Motor neuron (in vitro differentiated cells): Measurements from ENCODE around the gene LIN7C. TPM values are rescaled to one million over a fixed set of nuclear protein-coding genes. Genes with fewer than 3 reads are reported as not detected.

Experiments
- ATAC-seq, 8 experiments: fragments of 200-7000 bp; cut with Tn5 transposase; replicated peaks in 6 of 8; 2 replicates each; pipeline ENCODE4 v1.8.0; 2021; ENCODE audit warnings: mild to moderate bottlenecking in 8 of 8, moderate library complexity in 8 of 8
- H3K27ac ChIP-seq, 2 donors: fragments of 250-450 bp; sonication (Bioruptor Pico); 2 replicates each; pipeline ENCODE4 v1.9.0; 2021; ENCODE audit warnings: antibody characterized with exemption in 2 of 2, mild to moderate bottlenecking in 2 of 2, moderate library complexity in 1 of 2
- H3K4me1 ChIP-seq, 2 donors: fragments of 250-450 bp; sonication (Bioruptor Pico); replicated peaks in 1 of 2; 2 replicates each; pipeline ENCODE4 v1.6.1; 2021; ENCODE audit warnings: antibody characterized with exemption in 2 of 2, mild to moderate bottlenecking in 2 of 2, moderate library complexity in 1 of 2
- H3K4me3 ChIP-seq, 5 donors: fragments of 250-450 bp; sonication (Bioruptor Pico); 2 replicates each; pipeline ENCODE4 v1.9.0; 2021; ENCODE audit warnings: antibody characterized with exemption in 5 of 5, mild to moderate bottlenecking in 5 of 5, moderate library complexity in 4 of 5
- WGBS, 10 experiments: fragments of 450-650 bp; shearing (Covaris generic); methylation state at CpG; one replicate each; pipeline ENCODE4 v1.0.0; 2022; 5-methylcytosine and 5-hydroxymethylcytosine counted together
- in situ Hi-C, 9 experiments: fragments of 400-800 bp; cut with MboI; loops; one replicate each; pipeline ENCODE4 v1.15.0; 2021; ENCODE audit warnings: low sequenced_read_pairs in 9 of 9, low pct_unique_long_range_greater_than_20kb in 2 of 9; ENCODE audit not compliant: unreplicated experiment in 9 of 9
- total RNA-seq, 8 experiments: library from RNA; unstranded; fragments of 300-600 nt; gene quantifications; 2 replicates each; pipeline versions ENCODE4 v1.2.3 to v1.2.4, GENCODE V29; 2022

Gene LIN7C, protein sequence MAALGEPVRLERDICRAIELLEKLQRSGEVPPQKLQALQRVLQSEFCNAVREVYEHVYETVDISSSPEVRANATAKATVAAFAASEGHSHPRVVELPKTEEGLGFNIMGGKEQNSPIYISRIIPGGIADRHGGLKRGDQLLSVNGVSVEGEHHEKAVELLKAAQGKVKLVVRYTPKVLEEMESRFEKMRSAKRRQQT
- 10 to 100 TPM; 51.7 to 70.9 (median 61.3) TPM for total RNA-seq

DNA sequence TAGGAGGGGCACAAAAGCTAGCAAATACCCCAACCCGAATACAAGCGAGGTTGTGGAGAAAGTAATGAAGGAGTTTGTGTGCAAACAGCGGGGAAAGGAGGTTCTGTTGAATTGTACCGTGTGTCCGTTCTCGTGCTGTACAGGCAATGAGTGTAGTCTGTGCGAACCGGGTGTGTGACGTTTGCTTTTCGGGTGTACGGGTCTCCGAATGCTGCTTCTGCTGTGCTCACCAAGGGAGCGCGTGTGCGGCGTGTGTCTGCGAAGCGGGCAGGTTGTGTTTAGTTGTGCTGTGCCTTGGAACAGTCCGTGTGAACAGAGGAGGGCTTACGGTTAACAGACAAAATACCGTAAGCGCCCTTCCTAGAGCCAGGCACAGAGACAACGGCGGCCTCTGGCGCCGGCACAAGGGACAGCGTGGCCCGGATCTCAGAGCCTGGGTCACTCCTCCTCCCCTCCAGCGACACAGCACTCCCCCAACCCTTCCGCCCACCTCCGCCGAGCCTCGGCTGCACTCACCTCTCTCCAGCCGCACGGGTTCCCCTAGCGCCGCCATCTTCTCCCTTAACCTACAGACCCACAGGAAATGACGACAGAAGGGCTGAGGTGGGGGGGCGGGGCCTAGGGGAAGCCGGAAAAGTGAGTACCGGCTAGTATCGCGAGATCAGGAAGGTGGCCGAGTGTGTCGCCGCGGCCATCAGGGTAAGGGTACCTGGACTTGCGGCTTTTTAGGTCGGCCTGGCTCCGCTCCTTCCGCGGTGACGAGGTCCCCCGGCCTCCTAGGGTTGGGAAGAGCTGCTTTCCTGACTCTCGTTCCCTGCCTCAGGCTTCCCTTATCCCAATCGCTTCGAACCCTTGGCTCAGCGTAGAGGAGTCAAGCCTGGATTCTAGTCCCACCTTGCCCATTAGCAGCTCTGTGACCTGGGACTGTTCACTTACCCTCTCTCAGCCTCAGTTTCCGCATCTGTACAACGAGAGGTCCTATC is at the start of gene LIN7C:
TSS of gene LIN7C (minus strand) at position 570 of the 983 bp plus-strand sequence. CDS start at position 553, 17 bp downstream.
- peak; percentile 94 to 97 (median 95) for ATAC-seq
- WGBS, 10 experiments = 0 to 2% (median 0%) methylated on average over 5 to 27 of the region's 60 CpGs; no CpG with 5 or more reads in 1 of the 10 experiments
- in situ Hi-C loops = no loop called here
- peak within 1 kb of the TSS; percentile 70 to 91 (median 85) for H3K4me3 ChIP-seq
- peaks cover 13 to 14% of the 10 kb centered on the region in 2 donors for H3K4me1 ChIP-seq
- peak within 1 kb of the TSS; percentile 95 to 96 for H3K27ac ChIP-seq

DNA sequence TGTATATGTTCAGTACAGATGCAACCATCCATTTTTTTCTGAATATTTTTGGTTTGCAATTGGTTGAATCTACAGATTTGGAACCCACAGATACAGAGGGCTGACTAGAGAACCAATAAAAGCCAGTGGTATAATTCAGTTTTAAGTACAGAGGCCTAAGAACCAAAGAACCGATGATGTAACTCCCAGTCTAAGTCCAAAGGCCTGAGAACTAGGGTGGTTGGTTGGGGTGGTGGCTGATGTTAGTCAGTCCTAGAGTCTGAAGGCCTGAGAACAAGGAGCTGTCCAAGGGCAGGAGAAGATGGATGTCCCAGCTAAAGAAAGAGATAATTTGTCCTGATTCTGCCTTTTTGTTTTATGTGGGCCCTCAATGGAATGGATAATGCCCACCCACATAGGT is 48.7 kb upstream of the LIN7C start:
- ATAC-seq = no peak
- Histone ChIP-seq H3K4me3 (no peak overlapping the region), H3K4me1 (no peaks in the 10 kb centered on the region), H3K27ac (no peak overlapping the region)
- WGBS, 10 experiments = 80 to 100% (median 94%) methylated on average over 1 of the region's 1 CpG; no CpG with 5 or more reads in 6 of the 10 experiments
- in situ Hi-C loops = no loop called here

DNA sequence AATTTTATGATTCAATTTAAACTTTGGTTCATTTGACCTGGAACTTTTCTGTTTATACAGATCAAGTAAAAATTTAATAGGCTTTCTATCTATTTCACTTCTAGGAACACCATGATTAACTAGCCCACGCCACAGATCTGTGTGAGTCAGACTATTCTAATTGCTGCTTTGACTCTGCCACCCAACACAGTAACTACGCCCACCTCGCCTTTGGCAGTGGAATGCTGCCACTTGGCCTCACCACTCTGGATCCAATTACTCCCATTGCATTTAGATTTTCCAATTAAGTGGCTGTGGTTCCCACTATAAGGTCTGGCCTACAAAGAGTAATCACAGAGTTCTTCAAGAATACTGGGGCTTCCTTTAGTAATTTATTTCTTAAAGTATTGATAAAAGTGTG is 46.6 kb upstream of the LIN7C start:
- Histone ChIP-seq H3K27ac (no peak overlapping the region), H3K4me1 (no peaks in the 10 kb centered on the region), H3K4me3 (no peak overlapping the region)
- WGBS, 10 experiments = 5 to 100% (median 88%) methylated on average over 1 to 3 of the region's 3 CpGs; no CpG with 5 or more reads in 3 of the 10 experiments
- in situ Hi-C loops = no loop called here
- ATAC-seq = peak in 3 of 8 experiments; percentile 69 to 99 (median 96)

DNA sequence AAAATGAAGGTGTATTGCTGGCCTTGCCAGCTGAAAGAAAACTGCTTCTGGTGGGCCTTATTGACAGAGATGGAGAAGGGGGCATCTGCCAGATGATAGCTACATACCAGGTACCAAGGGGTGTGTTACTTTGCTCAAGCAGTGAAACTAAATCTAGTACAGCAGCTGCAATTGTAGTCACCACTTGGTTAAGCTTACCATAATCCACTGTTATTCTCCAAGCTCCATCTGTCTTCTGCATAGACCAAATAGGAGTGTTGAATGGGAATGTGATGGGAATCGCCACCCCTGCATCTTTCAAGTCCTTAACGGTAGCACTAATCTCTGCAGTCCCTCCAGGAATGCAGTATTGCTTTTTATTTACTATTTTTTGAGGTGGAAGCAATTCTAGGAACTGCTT is 45.8 kb upstream of the LIN7C start:
- Histone ChIP-seq H3K27ac (no peak overlapping the region), H3K4me3 (no peak overlapping the region), H3K4me1 (no peaks in the 10 kb centered on the region)
- in situ Hi-C loops = no loop called here
- 69 to 100% (median 82%) methylated on average over 1 to 2 of the region's 2 CpGs; no CpG with 5 or more reads in 5 of the 10 experiments for WGBS, 10 experiments
- no peak for ATAC-seq

DNA sequence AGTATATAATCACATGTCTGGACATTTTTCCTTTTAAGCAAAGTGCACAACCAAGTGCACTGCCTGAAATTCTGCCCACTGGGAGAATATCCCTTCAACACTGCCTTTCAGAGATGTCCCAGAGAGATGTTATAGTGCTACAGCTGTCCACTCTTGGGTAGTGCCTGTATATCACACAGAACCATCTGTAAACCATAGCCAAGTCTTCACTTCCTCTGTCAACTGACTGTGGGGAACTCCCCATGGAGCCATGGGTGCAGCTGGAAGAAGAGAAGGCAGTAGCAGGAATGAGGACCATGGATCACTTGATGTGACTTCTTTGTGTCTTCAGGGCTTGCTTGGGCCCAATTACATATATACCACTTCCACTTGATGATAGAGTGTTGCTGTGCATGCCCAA is 44.6 kb upstream of the LIN7C start:
- Histone ChIP-seq H3K27ac (no peak overlapping the region), H3K4me1 (no peaks in the 10 kb centered on the region), H3K4me3 (no peak overlapping the region)
- peak in 1 of 8 experiments; percentile 26 for ATAC-seq
- in situ Hi-C loops = no loop called here

DNA sequence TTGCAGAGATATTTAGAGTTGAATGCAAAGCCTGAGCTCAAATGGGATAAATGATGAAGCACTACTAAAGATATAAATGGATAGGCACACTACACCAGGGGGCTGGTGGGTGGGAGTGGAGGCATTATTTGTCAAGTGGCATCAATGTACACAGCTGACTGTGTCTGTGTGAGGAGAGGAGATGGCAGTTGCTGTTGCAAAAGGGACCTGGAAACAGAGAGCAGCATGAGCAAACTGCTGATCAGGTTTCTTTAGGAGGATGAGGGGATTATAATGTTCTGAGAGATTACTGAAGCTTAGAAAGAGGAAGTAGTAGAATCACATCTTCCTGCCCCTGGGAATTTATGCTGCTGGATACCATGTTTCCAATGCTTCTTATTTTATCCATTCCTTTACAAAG is 39.4 kb upstream of the LIN7C start:
- peak in 1 of 8 experiments; percentile 66 for ATAC-seq
- Histone ChIP-seq H3K27ac (no peak overlapping the region), H3K4me1 (no peaks in the 10 kb centered on the region), H3K4me3 (no peak overlapping the region)
- in situ Hi-C loops = no loop called here

DNA sequence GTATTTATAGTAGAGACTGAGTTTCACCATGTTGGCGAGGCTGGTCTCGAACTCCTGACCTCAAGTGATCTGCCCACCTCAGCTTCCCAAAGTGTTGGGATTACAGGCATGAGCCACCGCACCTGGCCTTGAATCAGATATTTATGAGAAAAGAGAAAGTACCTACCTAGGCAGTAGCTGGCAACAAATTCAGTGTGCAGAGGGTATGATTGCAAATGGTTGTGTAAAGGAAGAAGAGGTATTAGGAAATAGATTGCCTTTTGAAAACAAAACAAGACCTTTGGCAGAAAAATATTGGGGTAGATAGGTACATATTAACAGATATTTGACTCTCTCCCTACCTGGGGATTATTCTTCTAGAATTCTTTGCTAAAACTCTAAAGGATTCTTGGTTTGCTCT is 38.5 kb upstream of the LIN7C start:
- no peaks in the 10 kb centered on the region for H3K4me1 ChIP-seq
- in situ Hi-C loops = no loop called here
- no peak overlapping the region for H3K4me3 ChIP-seq
- 80 to 100% (median 96%) methylated on average over 1 to 3 of the region's 3 CpGs; no CpG with 5 or more reads in 4 of the 10 experiments for WGBS, 10 experiments
- no peak overlapping the region for H3K27ac ChIP-seq
- ATAC-seq = no peak

DNA sequence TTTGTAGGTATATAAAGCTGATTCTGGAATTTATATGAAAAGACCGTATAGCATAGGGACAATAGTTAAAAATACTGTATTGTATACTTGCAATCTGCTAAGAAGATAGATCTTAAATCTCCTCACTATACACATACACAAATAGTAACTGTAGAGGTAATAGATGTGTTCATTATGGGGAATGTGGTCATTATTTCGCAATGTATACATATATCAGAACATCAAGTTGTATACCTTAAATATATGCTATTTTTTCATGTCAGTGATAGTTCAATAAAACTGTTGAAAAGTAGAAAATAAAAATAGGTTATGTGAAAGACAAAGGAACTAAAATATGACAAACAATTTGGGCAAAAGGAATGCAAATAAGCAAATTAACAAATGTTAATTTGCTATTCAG is 35.2 kb upstream of the LIN7C start:
- Histone ChIP-seq H3K4me1 (no peaks in the 10 kb centered on the region), H3K27ac (no peak overlapping the region), H3K4me3 (no peak overlapping the region)
- 69 to 100% (median 92%) methylated on average over 1 to 2 of the region's 2 CpGs; no CpG with 5 or more reads in 1 of the 10 experiments for WGBS, 10 experiments
- in situ Hi-C loops = no loop called here
- ATAC-seq = no peak

DNA sequence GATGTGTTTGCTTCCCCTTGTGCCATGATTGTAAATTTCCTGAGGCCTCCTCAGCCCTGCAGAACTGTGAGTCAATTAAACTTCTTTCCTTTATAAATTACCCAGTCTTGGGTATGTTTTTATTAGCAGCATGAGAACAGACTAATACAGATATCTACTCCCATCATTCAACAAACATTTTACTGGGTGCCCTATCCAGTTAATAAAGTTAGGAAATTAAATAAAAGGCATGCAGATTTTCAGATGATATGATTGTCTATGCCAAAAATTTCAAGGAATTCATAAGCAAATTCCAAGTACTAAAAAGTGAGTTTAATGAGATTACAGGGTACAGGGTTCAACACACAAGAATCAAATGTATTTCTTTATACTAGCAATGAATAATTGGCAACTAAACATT is 33.5 kb upstream of the LIN7C start:
- Histone ChIP-seq H3K4me1 (no peaks in the 10 kb centered on the region), H3K4me3 (no peak overlapping the region), H3K27ac (no peak overlapping the region)
- ATAC-seq = no peak
- in situ Hi-C loops = no loop called here

DNA sequence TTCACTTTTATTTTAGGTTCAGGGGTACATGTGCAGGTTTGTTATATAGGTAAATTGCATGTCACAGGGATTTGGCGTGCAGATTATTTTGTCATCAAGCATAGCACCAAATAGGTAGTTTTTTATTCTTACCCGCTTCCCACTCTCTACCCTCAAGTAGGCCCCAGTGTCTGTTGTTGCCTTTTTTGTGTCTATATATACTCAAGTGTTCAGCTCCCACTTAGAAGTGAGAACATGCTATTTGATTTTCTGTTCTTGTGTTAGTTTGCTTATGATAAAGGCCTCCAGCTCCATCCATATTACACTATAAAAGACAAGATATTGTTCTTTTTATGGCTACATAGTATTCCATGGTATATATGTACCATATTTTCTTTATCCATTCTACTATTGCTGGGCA is 28.5 kb upstream of the LIN7C start:
- Histone ChIP-seq H3K27ac (no peak overlapping the region), H3K4me1 (no peaks in the 10 kb centered on the region), H3K4me3 (no peak overlapping the region)
- 89 to 100% (median 100%) methylated on average over 1 to 2 of the region's 2 CpGs for WGBS, 10 experiments
- in situ Hi-C loops = no loop called here
- ATAC-seq = no peak

DNA sequence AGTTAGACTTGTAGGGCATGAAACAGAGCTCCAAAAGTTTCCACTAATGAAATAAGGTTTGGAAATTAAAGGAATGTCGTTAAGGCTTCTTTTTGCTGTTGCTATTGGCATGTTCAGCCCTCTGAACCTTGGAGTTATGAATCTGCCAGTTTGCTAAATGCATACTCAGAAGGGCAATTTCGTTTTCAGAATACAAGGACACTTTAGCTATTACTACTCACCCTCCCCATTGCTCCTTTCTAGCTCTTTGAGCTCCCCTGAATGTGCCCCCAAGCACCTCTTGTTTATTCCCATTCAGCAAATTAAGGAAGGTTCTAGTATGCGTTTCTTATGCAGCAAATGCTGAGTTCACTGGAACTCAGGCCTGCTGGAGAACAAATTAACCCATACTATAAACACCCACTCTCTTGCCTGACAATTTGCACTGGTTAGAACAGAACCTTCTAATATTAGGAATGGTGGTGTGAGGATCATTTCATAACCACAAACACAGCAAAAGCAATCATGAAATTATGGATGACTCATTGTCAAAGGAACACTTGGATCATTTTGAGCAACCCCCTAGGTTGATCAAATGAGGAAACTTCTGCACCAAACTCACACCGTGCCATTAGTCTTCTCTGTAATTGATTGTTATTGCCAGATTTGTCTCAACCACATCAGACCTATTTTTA is 26.2 kb upstream of the LIN7C start:
- in situ Hi-C loops = no loop called here
- peak in 2 of 8 experiments; percentile 8 to 16 for ATAC-seq
- WGBS, 10 experiments = 27 to 80% (median 72%) methylated on average over 2 to 4 of the region's 4 CpGs

DNA sequence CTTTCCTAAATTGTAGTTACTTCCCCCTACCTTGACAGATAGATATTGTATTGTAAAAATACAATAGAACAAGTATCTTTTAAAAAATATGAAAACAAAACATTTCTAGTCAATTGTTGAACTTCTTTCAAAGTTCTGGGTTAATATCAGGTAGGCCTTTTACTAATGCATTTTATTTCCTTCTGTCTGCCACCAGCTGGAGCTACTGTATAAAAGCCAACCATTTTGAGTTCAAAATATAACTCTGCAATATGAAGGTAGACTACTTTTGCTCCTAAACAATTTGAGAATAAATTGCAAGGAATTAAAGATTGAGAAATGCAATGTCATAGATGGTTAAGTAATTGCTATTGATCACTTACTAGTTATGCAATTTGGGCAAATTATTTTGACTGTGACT is 22.1 kb upstream of the LIN7C start:
- H3K4me1 ChIP-seq = no peaks in the 10 kb centered on the region
- H3K27ac ChIP-seq = no peak overlapping the region
- no peak overlapping the region for H3K4me3 ChIP-seq
- no peak for ATAC-seq
- in situ Hi-C loops = no loop called here

More for the DNA sequence above, 26.2 kb upstream of the LIN7C start:
- H3K4me1 ChIP-seq = no peaks in the 10 kb centered on the region
- H3K27ac ChIP-seq = no peak overlapping the region
- H3K4me3 ChIP-seq = no peak overlapping the region

DNA sequence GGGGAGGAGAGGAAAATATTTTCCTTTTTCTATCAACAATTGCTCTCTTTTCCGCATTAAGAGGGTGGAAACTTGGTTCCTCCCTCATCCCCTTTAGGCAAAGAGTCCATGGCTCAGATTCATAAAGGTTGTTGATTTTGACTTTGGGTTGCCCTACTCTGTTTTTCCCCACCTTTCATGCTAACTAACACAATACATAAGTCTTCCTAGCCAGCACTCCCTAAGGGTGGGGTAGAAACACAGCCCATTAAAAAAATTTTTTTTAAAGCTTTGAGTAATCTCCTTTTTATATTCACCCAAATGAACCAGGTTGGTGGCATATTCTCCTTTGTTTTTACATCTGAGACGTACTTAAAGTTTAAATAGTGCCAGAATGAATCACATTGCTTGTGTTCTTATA is 20.0 kb upstream of the LIN7C start:
- H3K4me3 ChIP-seq = no peak overlapping the region
- WGBS, 10 experiments = 14 to 100% (median 83%) methylated on average over 1 to 2 of the region's 2 CpGs; no CpG with 5 or more reads in 1 of the 10 experiments
- ATAC-seq = peak in 1 of 8 experiments; percentile 80
- in situ Hi-C loops = no loop called here
- H3K27ac ChIP-seq = no peak overlapping the region
- no peaks in the 10 kb centered on the region for H3K4me1 ChIP-seq
